K562 (cell line): Measurements from ENCODE around the gene BCAS2. TPM values are rescaled to one million over a fixed set of nuclear protein-coding genes. Genes with fewer than 3 reads are reported as not detected.

Experiments
- ATAC-seq: fragments of 200-7000 bp; cut with Tn5 transposase; 3 replicates; pipeline ENCODE4 v1.9.1; 2020; ENCODE audit warnings: moderate library complexity
- BruUV-seq: library from RNA; stranded (reverse); fragments of 400-500 nt; replicated peaks from 2 replicates; lab custom pipeline; 2021; lab: Mats Ljungman, UMichigan
- CTCF ChIA-PET: fragments of 300-600 bp; formaldehyde crosslinking; extraction: SDS; loops from one replicate; lab custom pipeline; 2021; ENCODE audit warnings: low intra/inter-chr PET ratio; lab: Yijun Ruan, JAX
- POLR2A ChIA-PET: fragments of 300-600, 350-650 bp; sonication (Branson Sonifier 250); formaldehyde crosslinking; extraction: SDS; loops from one replicate; lab custom pipeline; 2021; ENCODE audit warnings: antibody characterized with exemption, inconsistent platforms; lab: Yijun Ruan, JAX
- DNase-seq, 4 experiments: peaks; one replicate each; pipeline versions ENCODE4 v3.0.0 to v3.0.0-alpha.2; 2011 to 2018; ENCODE audit warnings: low spot score in 3 of 4, mixed read lengths in 3 of 4; ENCODE audit errors: extremely low read depth in 1 of 4
- FAIRE-seq: peaks from 2 replicates; lab custom pipeline; 2011; peaks lifted over from hg19 to GRCh38; lab: Jason Lieb, UNC
- H2AFZ ChIP-seq: 2 replicates; pipeline ENCODE4 v1.6.0; 2011; ENCODE audit warnings: low read depth, low read length, control low read depth, inconsistent platforms
- H3K27ac ChIP-seq: fragments of 200-600 bp; 3 replicates; pipeline ENCODE4 v1.8.0; 2011; ENCODE audit warnings: low read depth, mild to moderate bottlenecking, control low read depth, inconsistent platforms, low read length, moderate library complexity, mixed read lengths; ENCODE audit errors: extremely low read depth
- H3K27me3 ChIP-seq, 2 experiments: fragments of 300-600 bp in 1 of 2; 2 replicates in 1 of 2; 3 replicates in 1 of 2; pipeline versions ENCODE4 v1.6.0 to v1.8.0; 2011; ENCODE audit warnings: inconsistent platforms in 2 of 2, low read length in 2 of 2, mild to moderate bottlenecking in 1 of 2, mixed read lengths in 1 of 2, moderate library complexity in 1 of 2; ENCODE audit not compliant: control insufficient read depth in 2 of 2, insufficient read depth in 2 of 2
- H3K36me3 ChIP-seq: fragments of 300-600 bp; 3 replicates; pipeline ENCODE4 v1.8.0; 2011; ENCODE audit warnings: mild to moderate bottlenecking, low read length, inconsistent platforms; ENCODE audit not compliant: control insufficient read depth, insufficient read depth
- H3K4me1 ChIP-seq, 2 experiments: fragments of 200-600 bp in 1 of 2; replicated peaks in 1 of 2; 2 replicates in 1 of 2; 3 replicates in 1 of 2; pipeline versions ENCODE4 v1.5.1 to v1.8.0; 2011; ENCODE audit warnings: inconsistent platforms in 2 of 2, low read length in 2 of 2, mild to moderate bottlenecking in 1 of 2, mixed read lengths in 1 of 2, moderate library complexity in 1 of 2; ENCODE audit not compliant: control insufficient read depth in 2 of 2, insufficient read depth in 2 of 2
- H3K4me2 ChIP-seq: 2 replicates; pipeline ENCODE4 v1.6.1; 2011; ENCODE audit warnings: low read length, control low read depth, inconsistent platforms, mixed read lengths; ENCODE audit not compliant: insufficient read depth
- H3K4me3 ChIP-seq: fragments of 200-600 bp; sonication (generic), shearing (Covaris generic); 2 replicates; pipeline ENCODE4 v1.5.1; 2016; ENCODE audit warnings: control low read depth, inconsistent platforms
- H3K79me2 ChIP-seq: fragments of 200-600 bp; 3 replicates; pipeline ENCODE4 v1.8.0; 2011; ENCODE audit warnings: low read length, inconsistent platforms; ENCODE audit not compliant: control insufficient read depth, insufficient read depth
- H3K9ac ChIP-seq, 2 experiments: 2 replicates each; pipeline versions ENCODE4 v1.6.0 to v1.6.1; 2011; ENCODE audit warnings: low read depth in 2 of 2, low read length in 2 of 2, control low read depth in 1 of 2, inconsistent platforms in 1 of 2, mild to moderate bottlenecking in 1 of 2, mixed read lengths in 1 of 2; ENCODE audit not compliant: insufficient read depth in 1 of 2
- H3K9me1 ChIP-seq: one replicate; pipeline ENCODE4 v1.6.0; 2011; ENCODE audit warnings: inconsistent platforms, mild to moderate bottlenecking, low read length, moderate library complexity; ENCODE audit not compliant: control insufficient read depth, insufficient read depth
- H3K9me3 ChIP-seq: replicated peaks from 2 replicates; pipeline ENCODE4 v1.5.1; 2011; ENCODE audit warnings: low read depth, low read length, inconsistent platforms; ENCODE audit not compliant: control insufficient read depth, insufficient read depth
- H4K20me1 ChIP-seq: replicated peaks from 2 replicates; pipeline ENCODE4 v1.6.1; 2011; ENCODE audit warnings: low read length, inconsistent platforms, mixed read lengths; ENCODE audit not compliant: control insufficient read depth, insufficient read depth
- BCL6 ChIP-seq: fragments of 250-450 bp; sonication (Bioruptor Pico); IDR thresholded peaks from 2 replicates; pipeline ENCODE4 v1.4.0; 2020
- BRCA1 ChIP-seq, 2 experiments: fragments of 450-650 bp in 1 of 2; sonication (generic) in 1 of 2; formaldehyde crosslinking in 1 of 2; IDR thresholded peaks; 2 replicates each; pipeline versions ENCODE4 v1.5.0 to v1.6.1; 2017 to 2020; ENCODE audit warnings: mild to moderate bottlenecking in 1 of 2, missing genetic modification reagents in 1 of 2
- CBX2 ChIP-seq: fragments of 200-600 bp; sonication (generic); IDR thresholded peaks from one replicate; pipeline ENCODE4 v1.6.1; 2012; ENCODE audit warnings: mild to moderate bottlenecking, low read length, inconsistent platforms; ENCODE audit not compliant: insufficient read depth, poor library complexity, severe bottlenecking
- ETV1 ChIP-seq: fragments of 450-650 bp; conservative IDR thresholded peaks from 2 replicates; pipeline ENCODE4 v1.6.1; 2016; ENCODE audit warnings: missing genetic modification characterization, control low read depth, low read depth, missing compliant biosample characterization
- GTF2A2 ChIP-seq: IDR thresholded peaks from 2 replicates; pipeline ENCODE4 v1.6.1; 2016; ENCODE audit warnings: mild to moderate bottlenecking, missing genetic modification characterization, missing compliant biosample characterization
- HDAC6 ChIP-seq: IDR thresholded peaks from 2 replicates; pipeline ENCODE4 v1.6.1; 2012; ENCODE audit warnings: low read depth, mild to moderate bottlenecking, control low read depth, inconsistent platforms, low read length, moderate library complexity
- KDM2B ChIP-seq: fragments of 250-450 bp; sonication (Bioruptor Pico); IDR thresholded peaks from 2 replicates; pipeline ENCODE4 v1.8.0; 2021; ENCODE audit warnings: mild to moderate bottlenecking, moderate library complexity
- NCOR1 ChIP-seq: fragments of 450-650 bp; IDR thresholded peaks from 2 replicates; pipeline ENCODE4 v1.6.1; 2016; ENCODE audit warnings: mild to moderate bottlenecking, moderate library complexity
- POU5F1 ChIP-seq: fragments of 150-350 bp; IDR thresholded peaks from 2 replicates; pipeline ENCODE4 v1.6.1; 2014; ENCODE audit warnings: borderline replicate concordance, low read length, low read depth, mild to moderate bottlenecking; ENCODE audit not compliant: partially characterized antibody
- RBM17 ChIP-seq: fragments of 200-400 bp; formaldehyde crosslinking; IDR thresholded peaks from 2 replicates; pipeline ENCODE4 v1.6.1; 2017; ENCODE audit warnings: low read depth, mild to moderate bottlenecking, low read length, borderline replicate concordance
- RFX5 ChIP-seq: IDR thresholded peaks from 2 replicates; pipeline ENCODE4 v1.6.1; 2011; ENCODE audit warnings: low read depth, mild to moderate bottlenecking, improper control_type of control experiment, low read length
- SNIP1 ChIP-seq: fragments of 450-650 bp; IDR thresholded peaks from 2 replicates; pipeline ENCODE4 v1.7.1; 2017; ENCODE audit warnings: low read depth, mild to moderate bottlenecking
- ZNF232 ChIP-seq: sonication (generic); formaldehyde crosslinking; IDR thresholded peaks from 2 replicates; pipeline ENCODE4 v1.8.0; 2022; ENCODE audit warnings: mild to moderate bottlenecking, missing genetic modification reagents
- ZNF239 ChIP-seq: fragments of 250-450 bp; sonication (Bioruptor Pico); IDR thresholded peaks from 2 replicates; pipeline ENCODE4 v1.4.0; 2020; ENCODE audit warnings: mild to moderate bottlenecking
- ZNF282 ChIP-seq: sonication (generic); formaldehyde crosslinking; IDR thresholded peaks from 2 replicates; pipeline ENCODE4 v1.8.1; 2023; ENCODE audit warnings: missing genetic modification reagents
- ZNF445 ChIP-seq: fragments of 250-450 bp; sonication (Bioruptor Pico); IDR thresholded peaks from 2 replicates; pipeline ENCODE4 v1.4.0; 2020; ENCODE audit warnings: low read depth, mild to moderate bottlenecking, moderate library complexity
- ZNF785 ChIP-seq: fragments of 250-450 bp; sonication (Bioruptor Pico); IDR thresholded peaks from 2 replicates; pipeline ENCODE4 v1.4.0; 2020; ENCODE audit warnings: mild to moderate bottlenecking
- WGBS: fragments of 100-300 bp; shearing (Covaris generic); methylation state at CpG from one replicate; pipeline ENCODE4 v1.1.6; 2016; ENCODE audit warnings: low coverage, mixed read lengths; ENCODE audit not compliant: insufficient coverage; ENCODE audit errors: missing lambda C conversion rate; 5-methylcytosine and 5-hydroxymethylcytosine counted together
- in situ Hi-C: fragments of 300-500 bp; cut with MboI; formaldehyde crosslinking; loops from 4 replicates; pipeline ENCODE4 v1.15.0; 2018; ENCODE audit warnings: inconsistent platforms, mixed read lengths
- intact Hi-C: fragments of 100-400 bp; cut with micrococcal nuclease; formaldehyde crosslinking; loops from 2 replicates; pipeline ENCODE4 v1.14.2; 2022
- polyA plus RNA-seq, 8 experiments: library from polyadenylated mRNA; depleted of rRNA in 4 of 8; stranded (reverse) in 5 of 8; unstranded in 3 of 8; fragments of >200 nt; fragmentation: Nextera tagmentation in 2 of 8; fragmentation: Illumina TruSeq in 1 of 8; extraction: Ambion mirVana in 2 of 8; extraction: Trizol in 1 of 8; gene quantifications; 2 replicates each; pipeline versions ENCODE4 v1.2.1 to v1.2.3, GENCODE V29; 2011 to 2014; ENCODE audit warnings: inconsistent platforms in 1 of 8, missing spikeins in 1 of 8
- total RNA-seq, 7 experiments: library from RNA; depleted of rRNA in 6 of 7; stranded (reverse); fragments of >200 nt in 6 of 7; fragmentation: Illumina TruSeq in 2 of 7; extraction: Trizol in 2 of 7; gene quantifications; 2 replicates each; pipeline versions ENCODE4 v1.2.1 to v1.2.3, GENCODE V29; 2011 to 2021; ENCODE audit warnings: low replicate concordance in 1 of 7
- TF ChIP-seq, protein P1 (sequence below): sonication (generic); formaldehyde crosslinking; IDR thresholded peaks from 2 replicates; pipeline ENCODE4 v1.9.0; 2022; ENCODE audit warnings: mild to moderate bottlenecking, missing genetic modification reagents
- TF ChIP-seq, protein P2 (sequence below): sonication (generic); formaldehyde crosslinking; IDR thresholded peaks from 2 replicates; pipeline ENCODE4 v1.8.0; 2022; ENCODE audit warnings: missing genetic modification reagents, mild to moderate bottlenecking, borderline replicate concordance
- TF ChIP-seq, protein P3 (sequence below): fragments of 250-450 bp; sonication (Bioruptor Pico); IDR thresholded peaks from 2 replicates; pipeline ENCODE4 v1.5.0; 2021

The BCAS2 gene
- total and polyA plus RNA-seq, 9 of the 15 experiments (the other 6 are each of a cell fraction or from before 2014, with no cell fraction given), result 59.3 to 183 (median 81.1) TPM

DNA sequence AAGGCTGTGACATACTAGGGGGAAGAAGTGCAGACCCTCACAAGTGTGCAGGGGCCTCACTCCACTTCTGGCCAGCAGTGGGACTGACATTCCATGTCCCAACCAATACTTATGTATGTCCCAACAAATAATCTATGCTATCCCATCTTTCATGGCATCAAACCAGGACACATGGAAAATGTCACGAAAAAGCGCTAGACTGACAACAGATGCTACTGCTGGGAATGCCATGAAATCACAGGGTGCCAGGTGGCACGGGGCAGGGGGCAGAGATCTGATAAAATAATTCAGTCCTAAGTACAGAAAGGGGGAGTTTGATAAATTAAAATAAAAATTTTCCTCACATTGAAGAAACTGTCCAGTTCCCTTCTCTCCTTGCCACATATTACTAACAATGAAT is 27.6 kb upstream of the BCAS2 start:
- Histone ChIP-seq H3K4me2 (no peak overlapping the region), H3K27ac (no peak overlapping the region), H4K20me1 (no peaks in the 10 kb centered on the region), H3K27me3 (peaks cover 8 to 18% of the 10 kb centered on the region in 2 experiments; a peak in 4 of 5 replicates), H3K9me3 (0 out of 2 replicates have a peak, but pooled peaks cover under 1% of the 10 kb centered on the region), H3K4me1 (no peaks in the 10 kb centered on the region), H3K9ac (no peak overlapping the region), H3K4me3 (no peak overlapping the region), H2AFZ (no peak overlapping the region), H3K36me3 (no peaks in the 10 kb centered on the region), H3K9me1 (no peaks in the 10 kb centered on the region), H3K79me2 (no peaks in the 10 kb centered on the region)
- no TSS peak for BruUV-seq
- in situ Hi-C loops, result no loop called here
- TF ChIP-seq ZNF232 (no peak), RBM17 (no peak), NCOR1 (no peak), ZNF239 (CRISPR knock-in tag) (no peak), POU5F1 (no peak), GTF2A2 (tag) (no peak), ZNF282 (CRISPR knock-in tag) (no peak), SNIP1 (no peak), ETV1 (no peak), BRCA1 (IDR thresholded peaks at IDR 0.05) (no peak), BRCA1 (CRISPR knock-in tag; IDR thresholded peaks at IDR 0.05) (no peak), ZNF785 (no peak), BCL6 (no peak), HDAC6 (no peak), KDM2B (CRISPR knock-in tag) (no peak), CBX2 (no peak), RFX5 (no peak), ZNF445 (CRISPR knock-in tag) (no peak)
- TF ChIP-seq, protein P1, sequence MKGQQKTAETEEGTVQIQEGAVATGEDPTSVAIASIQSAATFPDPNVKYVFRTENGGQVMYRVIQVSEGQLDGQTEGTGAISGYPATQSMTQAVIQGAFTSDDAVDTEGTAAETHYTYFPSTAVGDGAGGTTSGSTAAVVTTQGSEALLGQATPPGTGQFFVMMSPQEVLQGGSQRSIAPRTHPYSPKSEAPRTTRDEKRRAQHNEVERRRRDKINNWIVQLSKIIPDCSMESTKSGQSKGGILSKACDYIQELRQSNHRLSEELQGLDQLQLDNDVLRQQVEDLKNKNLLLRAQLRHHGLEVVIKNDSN (CRISPR knock-in tag), result no peak
- TF ChIP-seq, protein P2, sequence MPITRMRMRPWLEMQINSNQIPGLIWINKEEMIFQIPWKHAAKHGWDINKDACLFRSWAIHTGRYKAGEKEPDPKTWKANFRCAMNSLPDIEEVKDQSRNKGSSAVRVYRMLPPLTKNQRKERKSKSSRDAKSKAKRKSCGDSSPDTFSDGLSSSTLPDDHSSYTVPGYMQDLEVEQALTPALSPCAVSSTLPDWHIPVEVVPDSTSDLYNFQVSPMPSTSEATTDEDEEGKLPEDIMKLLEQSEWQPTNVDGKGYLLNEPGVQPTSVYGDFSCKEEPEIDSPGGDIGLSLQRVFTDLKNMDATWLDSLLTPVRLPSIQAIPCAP (CRISPR knock-in tag), result no peak
- TF ChIP-seq, protein P3, sequence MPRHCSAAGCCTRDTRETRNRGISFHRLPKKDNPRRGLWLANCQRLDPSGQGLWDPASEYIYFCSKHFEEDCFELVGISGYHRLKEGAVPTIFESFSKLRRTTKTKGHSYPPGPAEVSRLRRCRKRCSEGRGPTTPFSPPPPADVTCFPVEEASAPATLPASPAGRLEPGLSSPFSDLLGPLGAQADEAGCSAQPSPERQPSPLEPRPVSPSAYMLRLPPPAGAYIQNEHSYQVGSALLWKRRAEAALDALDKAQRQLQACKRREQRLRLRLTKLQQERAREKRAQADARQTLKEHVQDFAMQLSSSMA (CRISPR knock-in tag), result no peak
- no peak for DNase-seq
- intact Hi-C loops, result no loop called here
- FAIRE-seq, result no peak
- 5% methylated on average over 3 of the region's 3 CpGs for WGBS
- ATAC-seq, result no peak
- ChIA-PET POLR2A (no interaction called here), CTCF (no interaction called here)
